NK-92 treated with Interleukin-12 subunit alpha and Interleukin-12 subunit beta, amount 100 ng/mL, for 24 hours (cell line): Measurements from ENCODE around the gene MMRN2.

ENCODE experiments used
- DNase-seq: peaks from one replicate; lab custom pipeline; 2025; lab: John Stamatoyannopoulos, UW

MMRN2 gene

GRCh38 chr10:86969421-86970041 lies 12.1 kb upstream of the MMRN2 start:
- DNase-seq: no peak

- no peak for DNase-seq
These were observed 11.6 kb upstream of the MMRN2 start for GRCh38 chr10:86968994-86969355.

DNA sequence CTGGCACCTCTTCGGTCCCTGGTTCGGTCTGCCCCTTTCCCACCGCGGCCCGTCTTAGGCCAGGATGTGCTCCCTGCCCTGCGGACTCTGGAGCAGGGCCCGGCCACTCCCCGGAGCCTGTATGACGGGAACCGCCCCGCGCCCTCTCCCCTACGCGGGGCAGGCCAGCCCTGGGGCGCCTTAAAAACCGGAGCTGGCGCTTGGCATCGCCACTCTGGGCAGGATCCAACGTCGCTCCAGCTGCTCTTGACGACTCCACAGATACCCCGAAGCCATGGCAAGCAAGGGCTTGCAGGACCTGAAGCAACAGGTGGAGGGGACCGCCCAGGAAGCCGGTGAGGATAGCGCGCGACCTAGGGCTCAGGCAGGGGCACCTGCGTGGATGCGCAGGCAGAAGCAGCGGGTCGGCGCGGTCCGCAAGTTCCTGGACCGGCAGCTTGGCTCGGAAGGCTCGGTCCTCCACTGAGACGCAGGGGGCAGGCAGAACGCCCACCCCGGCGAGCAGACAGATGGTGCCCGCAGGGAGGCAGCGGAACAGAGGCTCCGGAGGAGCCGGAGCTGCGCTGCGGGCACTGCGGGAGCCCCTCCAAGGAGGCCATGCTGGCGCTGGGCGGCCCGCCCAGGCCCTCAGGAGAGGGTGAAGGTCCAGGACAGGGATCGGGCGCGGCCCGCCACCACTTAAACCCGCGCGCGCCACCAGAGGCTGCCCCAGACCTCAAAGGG lies 11.0 kb upstream of the MMRN2 start, which contains the start of gene ADIRF:
Gene ADIRF (plus strand): TSS at position 212 of the 723 bp plus-strand sequence. CDS start 63 bp downstream, at position 275.
- DNase-seq: no peak

DNA sequence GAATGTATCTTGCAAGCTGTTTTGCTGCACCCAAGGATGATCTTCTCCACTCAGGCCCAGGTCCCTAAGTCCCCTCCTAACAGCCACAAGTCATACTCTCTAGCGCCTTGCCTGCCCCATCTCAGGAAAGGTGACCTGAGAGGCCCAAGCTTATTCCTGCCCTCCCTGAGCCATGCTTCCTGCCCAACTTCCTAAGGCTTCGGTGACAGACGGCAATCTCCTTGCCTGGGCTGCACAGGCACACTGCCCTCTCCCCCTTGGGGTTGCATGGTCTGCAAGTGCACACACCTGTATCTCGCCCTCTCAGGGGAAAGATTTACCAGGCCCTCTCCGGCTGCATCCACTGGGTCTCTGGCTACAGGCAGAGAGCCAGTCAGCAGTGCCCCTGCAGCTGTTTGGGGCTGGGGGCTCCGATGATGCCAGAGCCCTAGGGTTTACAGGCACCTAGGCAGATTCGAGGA lies 10.1 kb upstream of the MMRN2 start:
- DNase-seq: no peak

DNA sequence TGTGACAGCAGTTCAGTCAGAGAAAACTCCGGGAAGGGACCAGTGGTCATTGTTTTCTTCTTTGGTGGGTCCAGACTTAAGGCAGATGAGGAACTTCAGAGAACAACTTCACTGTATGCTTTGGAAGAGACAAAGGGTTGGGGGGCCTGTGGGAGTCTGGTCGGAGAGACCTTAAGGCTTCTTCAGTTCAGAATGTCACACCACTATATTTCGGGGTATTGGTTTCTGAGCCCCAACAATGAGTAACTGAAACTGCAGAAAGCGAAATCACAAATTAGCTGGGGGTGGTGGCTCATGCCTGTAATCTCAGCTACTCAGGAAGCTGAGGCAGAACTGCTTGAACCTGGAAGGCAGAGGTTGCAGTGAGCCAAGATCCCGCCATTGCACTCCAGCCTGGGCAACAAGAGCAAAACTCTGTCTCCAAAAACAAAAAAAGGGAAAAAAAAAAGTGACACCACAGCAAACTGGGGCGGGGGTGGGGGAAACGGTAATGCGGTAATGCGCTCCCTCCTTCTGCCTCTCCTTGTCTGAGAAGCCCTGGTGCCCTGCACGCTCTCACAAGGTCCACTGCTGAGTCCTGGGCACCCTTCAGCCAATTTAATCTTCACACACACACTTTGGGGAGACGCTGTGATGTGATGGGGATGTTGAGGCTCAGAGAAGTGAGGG lies 8.7 kb upstream of the MMRN2 start:
- no peak for DNase-seq

GRCh38 chr10:86964847-86965190 lies 7.4 kb upstream of the MMRN2 start:
- no peak for DNase-seq

DNA sequence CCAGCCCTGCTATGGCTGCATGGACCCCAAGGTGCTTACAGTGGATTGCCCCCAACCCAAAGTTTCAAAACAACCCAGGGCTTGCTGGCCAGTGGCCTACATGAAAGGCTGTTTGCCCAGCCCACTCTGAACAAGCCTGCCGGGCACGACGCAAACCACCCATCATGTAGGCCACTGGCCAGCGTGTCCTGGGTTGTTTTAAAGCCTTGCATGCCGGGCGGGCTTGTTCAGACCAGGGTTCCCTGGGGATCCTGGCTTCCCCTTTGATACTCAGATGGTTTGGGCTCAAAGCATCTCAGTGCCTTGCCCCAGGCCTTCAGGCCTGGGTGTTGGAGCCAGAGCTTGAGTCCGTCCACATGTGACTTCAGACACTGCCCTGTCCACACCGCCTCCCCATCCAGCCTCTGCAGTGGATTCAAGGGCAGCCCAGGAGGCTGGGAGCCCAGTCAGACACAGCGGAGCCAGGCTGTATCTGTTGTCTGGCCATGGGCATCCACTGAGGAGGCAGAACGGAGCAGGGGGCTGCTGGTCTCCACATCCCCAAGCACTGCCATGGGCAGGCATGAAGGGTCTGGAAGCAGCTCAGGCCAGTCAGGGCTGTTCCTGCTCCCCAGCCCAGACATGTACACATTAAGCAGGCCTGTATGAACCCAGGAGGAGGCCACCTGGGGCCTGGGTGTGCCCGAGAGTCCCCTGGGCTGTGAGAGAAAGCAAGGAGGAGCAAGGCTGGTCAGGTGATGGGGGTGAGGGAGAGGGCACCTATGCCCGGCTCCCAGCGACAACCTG lies 6.8 kb upstream of the MMRN2 start:
- no peak for DNase-seq

- no peak for DNase-seq
These were observed 6.0 kb upstream of the MMRN2 start for GRCh38 chr10:86963341-86963919.

GRCh38 chr10:86962981-86963310 lies 5.5 kb upstream of the MMRN2 start:
- no peak for DNase-seq

GRCh38 chr10:86962136-86962980 lies 4.9 kb upstream of the MMRN2 start:
- no peak for DNase-seq

GRCh38 chr10:86961481-86962091 lies 4.2 kb upstream of the MMRN2 start:
- no peak for DNase-seq

- DNase-seq: no peak
These were observed 3.5 kb upstream of the MMRN2 start for GRCh38 chr10:86960863-86961434.

GRCh38 chr10:86960003-86960862 lies 2.8 kb upstream of the MMRN2 start:
- no peak for DNase-seq

DNA sequence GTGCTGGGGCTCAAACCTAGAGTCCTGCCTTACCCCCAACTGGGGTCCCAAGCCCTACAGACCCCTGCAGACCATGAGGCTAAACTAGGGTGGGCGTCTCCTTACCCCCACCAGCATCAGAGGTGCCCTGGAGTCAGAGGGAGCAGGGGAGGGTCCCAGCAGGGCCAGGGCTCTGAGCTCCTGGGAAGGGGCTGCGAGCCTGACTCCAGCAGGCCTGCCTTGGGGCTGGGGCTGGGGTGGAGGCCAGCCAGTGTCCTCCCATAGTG lies 2.3 kb upstream of the MMRN2 start:
- DNase-seq: no peak

DNA sequence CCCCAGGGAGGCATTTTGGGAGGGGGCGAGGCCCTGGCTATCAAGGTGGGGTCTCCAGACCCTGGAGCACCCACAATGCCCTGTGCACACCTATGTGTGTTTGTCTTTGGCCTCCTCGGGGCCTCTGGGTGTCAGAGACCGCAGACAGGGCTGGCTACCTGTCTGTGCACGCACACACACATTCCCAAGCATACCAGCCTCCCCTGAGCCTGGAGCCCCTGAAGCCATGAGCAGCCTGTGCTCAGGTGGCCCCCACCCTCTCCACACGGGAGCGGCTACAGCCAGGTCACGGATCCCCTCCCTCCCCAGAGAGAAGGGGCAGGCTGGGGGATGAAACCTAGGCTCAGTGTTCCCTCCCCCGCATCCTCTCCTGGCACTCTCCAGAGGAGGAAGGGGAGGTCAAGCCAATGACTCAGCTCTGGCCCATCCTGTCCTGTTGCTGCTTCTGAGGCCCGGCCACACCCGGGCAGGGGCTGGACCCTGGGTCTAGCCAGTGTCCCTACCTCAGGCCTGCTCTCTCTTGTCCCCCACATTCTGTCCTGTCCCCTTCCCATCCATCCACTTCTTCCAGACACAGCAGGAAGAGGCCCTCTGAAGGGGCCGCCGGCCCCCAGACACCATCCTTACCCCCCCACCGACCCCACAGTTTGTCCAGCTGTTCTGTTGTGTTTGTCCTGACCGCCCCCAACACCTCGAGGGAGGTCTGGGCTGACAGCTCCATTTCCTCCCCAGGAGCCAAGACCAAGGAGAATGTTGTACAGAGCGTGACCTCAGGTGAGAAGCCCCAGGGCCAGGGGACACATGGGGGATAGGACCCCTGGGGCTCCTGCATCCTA lies 1.7 kb upstream of the MMRN2 start:
- no peak for DNase-seq

GRCh38 chr10:86958116-86958900 lies 893 bp upstream of the MMRN2 start, which contains the start of gene SNCG:
TSS of gene SNCG (plus strand) at chr10:86958599. CDS start at chr10:86958698, 99 bp downstream.
- DNase-seq: no peak

- DNase-seq: no peak
These were observed 467 bp downstream of the MMRN2 start for GRCh38 chr10:86956848-86957448.
